GM19099 (cell line): ENCODE measurements around the gene PLAAT2.

Experiments
- POLR2A ChIP-seq: IDR thresholded peaks from 3 replicates; pipeline ENCODE4 v1.6.1; 2011; ENCODE audit warnings: low read depth; ENCODE audit not compliant: insufficient read length; ENCODE audit errors: extremely low read depth

Gene PLAAT2

GRCh38 chr11:63563201-63564055, at the start of gene PLAAT2:
Gene PLAAT2, minus strand, starts transcription at chr11:63563379. Its CDS starts 55 bp downstream, at chr11:63563324.
- TF ChIP-seq POLR2A: no peak

DNA sequence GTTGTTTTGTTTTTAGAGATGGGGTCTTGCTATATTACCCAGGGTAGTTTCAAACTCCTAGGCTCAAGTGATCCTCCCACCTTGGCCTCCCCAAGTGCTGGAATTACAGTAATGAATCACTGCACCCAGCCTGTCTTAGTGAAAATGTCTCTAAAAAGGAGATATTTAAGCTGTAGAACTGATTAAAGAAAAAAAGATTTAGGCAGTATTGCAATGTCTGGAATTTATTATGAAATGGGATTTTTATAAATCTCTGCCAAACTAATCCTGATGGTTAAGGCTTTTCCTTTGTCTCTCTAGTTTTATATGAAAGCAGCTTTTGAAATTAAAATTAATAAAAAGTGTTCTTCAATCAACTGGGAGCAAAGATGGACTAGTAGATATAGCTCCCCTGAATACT, 49.0 kb upstream of the PLAAT2 start:
- no peak for TF ChIP-seq POLR2A

DNA sequence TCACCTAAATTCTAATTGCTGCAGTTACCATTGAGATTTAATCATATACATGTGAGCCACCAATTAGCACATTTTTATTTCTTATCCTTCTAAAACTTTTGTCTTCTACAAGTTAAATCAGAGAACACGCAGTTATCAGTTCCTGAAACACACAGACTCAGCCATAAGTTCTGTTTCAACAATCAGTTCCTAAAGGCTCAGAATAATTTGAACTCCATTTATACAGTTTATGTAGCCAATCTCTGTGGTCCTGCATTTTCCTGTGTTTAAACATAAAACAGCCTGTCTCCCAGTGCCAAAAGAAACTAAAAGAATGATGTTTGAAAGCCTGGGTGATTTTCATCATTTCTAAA, 48.2 kb upstream of the PLAAT2 start:
- TF ChIP-seq POLR2A: no peak

DNA sequence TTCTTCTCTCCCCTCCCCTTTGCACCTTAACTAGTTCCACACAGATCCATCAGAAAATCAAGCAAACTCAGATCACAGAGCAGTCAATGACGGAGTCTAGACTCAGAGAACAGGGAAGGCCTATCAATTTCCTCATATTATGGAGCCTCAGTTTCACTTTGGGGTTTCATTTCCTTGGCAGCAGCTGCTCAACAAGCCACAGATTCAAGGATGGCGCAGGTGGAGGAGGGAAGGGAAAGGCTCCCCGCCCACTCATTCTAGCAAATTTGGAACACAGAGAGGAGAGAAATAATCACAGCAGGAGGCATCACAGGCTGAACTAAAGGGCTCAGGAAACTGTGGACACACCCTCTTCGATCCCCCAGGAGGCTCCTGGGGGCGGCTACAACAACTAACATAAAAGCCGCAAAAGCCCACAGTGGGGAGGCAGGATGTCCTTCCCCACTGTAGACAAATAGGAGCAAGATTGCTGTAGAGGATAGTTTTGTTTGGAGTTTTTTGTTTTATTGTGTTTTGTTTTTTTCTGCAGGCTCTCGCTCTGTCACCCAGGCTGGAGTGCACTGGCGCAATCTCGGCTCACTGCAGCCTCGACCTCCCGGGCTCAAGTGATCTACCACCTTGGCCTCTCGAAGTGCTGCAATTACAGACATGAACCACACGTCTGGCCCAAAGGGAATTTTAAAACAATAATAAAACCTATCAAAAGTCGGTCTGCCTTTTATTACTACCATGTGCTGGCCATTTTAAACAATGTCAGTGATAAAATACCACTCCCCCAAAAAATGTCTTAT, 47.6 kb upstream of the PLAAT2 start:
- no peak for TF ChIP-seq POLR2A

GRCh38 chr11:63609971-63610580, 46.9 kb upstream of the PLAAT2 start:
- no peak for TF ChIP-seq POLR2A

- no peak for TF ChIP-seq POLR2A
These were observed 46.4 kb upstream of the PLAAT2 start for GRCh38 chr11:63609536-63609935.

DNA sequence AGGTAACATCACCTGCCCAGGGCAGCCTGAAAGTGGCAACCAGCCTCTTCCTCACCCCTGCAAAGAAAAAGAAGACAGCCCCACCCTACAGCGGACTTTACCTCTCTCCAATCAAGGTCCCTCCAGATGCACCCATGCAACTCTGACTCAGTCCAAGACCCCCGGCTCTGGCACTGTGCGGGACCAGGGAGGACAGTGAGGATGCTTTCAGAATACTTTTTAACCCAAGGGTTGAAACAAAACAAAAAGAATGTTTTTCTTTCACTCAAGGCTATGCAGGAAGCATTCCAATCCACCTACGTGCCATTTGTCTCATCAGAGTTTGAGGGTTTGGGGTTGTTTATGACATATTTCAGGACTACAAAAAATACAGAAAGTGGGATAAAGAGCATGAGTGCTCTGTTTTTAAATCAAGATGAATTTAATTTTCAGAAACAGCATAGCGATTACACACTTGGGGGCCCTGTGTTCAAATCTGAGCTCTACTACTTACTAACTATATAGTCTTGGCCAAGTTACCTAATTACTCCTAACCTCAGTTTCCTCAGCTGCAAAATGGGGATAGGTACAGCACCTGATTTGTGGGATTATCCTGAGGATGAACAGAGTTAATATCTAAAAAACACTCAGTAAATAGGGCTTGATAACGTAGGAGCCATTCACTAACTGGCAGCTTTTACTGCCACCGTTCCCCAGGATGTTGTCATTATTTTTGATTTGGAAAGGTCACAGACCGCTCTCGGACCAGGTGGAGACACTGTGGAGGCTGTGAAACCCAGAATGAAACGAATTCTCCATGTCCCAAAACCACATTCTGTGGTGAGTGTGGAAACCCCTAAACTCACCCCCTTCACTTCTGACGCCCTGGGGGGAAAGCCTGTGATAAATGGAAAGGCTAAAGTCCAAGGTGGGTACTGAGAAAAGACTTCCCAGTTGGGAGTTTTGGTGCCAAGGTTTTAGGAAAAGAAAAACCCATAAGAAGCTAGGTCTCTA, 45.5 kb upstream of the PLAAT2 start:
- no peak for TF ChIP-seq POLR2A

GRCh38 chr11:63603180-63603518, 40.0 kb upstream of the PLAAT2 start:
- TF ChIP-seq POLR2A: no peak

- no peak for TF ChIP-seq POLR2A
These were observed 36.3 kb upstream of the PLAAT2 start for GRCh38 chr11:63599211-63600122.

DNA sequence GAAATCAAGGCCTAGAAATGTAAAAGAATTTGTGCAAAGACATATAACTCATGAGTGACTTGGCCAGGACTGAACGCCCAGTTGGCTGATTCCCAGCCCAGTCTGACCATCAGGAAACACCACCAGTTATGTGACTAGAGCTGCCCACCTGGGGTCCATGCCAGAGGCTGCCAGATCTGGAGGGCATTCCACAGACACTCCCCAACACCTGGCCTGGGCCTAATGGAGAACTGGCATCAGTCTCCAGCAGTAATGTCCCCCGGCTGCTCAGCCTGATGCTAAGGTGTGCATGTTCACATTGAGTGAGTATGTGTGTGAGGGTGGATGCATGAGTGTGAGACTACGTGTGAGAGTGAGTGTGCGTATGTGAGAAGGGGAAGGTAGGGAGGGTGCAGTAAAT, 35.4 kb upstream of the PLAAT2 start:
- TF ChIP-seq POLR2A: no peak

DNA sequence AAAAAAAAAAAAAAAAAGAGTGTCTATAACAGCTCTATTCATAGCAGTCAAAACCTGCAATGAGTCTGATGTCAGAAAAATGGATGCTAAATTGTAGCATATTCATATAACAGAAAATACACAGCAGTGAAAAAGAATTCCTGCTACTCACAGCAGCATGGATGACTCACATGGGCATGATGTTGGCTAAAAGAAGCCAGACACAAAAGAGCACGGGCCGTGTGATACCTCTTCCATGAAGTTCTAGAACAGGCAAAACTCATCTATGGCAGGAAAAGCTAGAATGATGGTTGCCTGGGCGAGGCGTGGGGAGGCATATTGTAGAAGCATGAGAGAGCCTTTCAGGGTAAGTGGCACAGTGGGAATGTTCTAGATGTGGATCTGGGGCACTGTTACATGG, 32.1 kb upstream of the PLAAT2 start:
- no peak for TF ChIP-seq POLR2A

DNA sequence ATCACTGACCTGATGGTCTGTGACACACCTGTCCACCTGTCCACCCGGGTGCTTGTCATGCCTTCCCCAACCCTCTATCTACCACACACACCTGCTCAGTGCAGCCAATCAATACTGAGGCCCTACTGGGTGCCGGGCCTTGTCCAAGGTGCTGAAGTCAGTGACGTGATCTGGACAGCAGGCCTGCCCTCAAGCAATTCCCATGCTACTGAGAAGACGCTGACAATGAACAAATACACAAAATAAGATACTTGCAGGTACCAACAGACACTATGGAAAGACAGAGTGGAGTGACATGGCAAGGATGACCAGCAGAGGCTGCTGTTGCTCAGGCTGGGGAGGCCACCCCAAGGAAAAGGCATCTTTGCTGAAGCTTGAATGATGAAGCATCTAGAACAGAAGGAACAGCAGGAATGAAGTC, 29.8 kb upstream of the PLAAT2 start:
- TF ChIP-seq POLR2A: no peak

DNA sequence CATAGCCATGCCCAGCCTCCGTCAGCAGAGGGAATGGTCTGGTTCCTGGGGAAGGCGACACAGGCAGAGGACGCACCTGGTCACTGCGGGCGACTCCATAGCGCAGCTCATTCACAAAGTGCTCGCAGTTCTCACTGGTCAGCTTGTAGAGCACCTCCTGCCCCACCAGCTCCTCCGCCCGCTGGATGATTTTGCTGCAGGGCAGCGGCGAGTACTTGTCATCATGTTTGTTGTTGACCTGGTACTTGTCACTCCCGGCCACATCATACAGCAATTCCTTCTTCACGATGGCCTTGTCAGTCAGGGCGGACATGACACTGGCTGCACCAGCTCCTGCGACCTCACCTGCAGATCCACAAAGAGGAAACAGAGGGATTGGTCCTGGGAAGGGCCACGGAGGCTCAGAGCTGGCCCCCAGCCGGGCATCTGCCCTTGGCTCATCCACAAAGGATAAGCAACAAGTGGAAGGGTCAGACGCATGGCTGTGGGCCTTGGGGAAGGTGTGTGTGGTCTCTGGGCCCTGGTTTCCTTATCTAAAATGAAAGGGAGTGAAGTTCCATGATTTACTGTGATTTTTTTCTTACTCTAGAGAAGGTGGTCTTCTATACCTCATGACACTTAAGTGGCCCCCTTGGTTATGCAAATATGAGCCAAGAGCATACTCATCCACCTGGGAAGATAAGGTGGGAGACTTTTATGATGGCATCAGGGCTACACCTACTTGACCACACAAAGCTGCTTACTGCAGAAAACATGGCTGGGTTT, 27.0 kb upstream of the PLAAT2 start:
- TF ChIP-seq POLR2A: no peak
